Left colon (tissue), 2 donors: ENCODE results near the gene LYRM7. TPM values are rescaled to one million over a fixed set of nuclear protein-coding genes. Genes with fewer than 3 reads are reported as not detected.
"Not testable (repeated sequence)": the region's sequence is repeated elsewhere in the genome, so short reads cannot be mapped to it uniquely, and the experiment has no call there.

Experiments used
- ATAC-seq: fragments of 200-7000 bp; cut with Tn5 transposase; one replicate; pipeline ENCODE4 v1.9.1; 2020; ENCODE audit warnings: mild to moderate bottlenecking, moderate library complexity
- DNase-seq, 2 donors: peaks; one replicate each; pipeline ENCODE4 v3.0.0-alpha.2; 2020
- intact Hi-C, 2 donors: fragments of 100-400 bp; cut with DNase I in 1 of 2; cut with micrococcal nuclease in 1 of 2; formaldehyde crosslinking; loops; one replicate each; pipeline versions ENCODE4 v1.11.2 to v1.14.0; 2022; cut with DNase I, micrococcal nuclease
- total RNA-seq, 2 donors: library from RNA; stranded (reverse); fragmentation: NEBNext Ultra II Directional; extraction: Animal tissue kit (Norgen Biotek cat#: 25700); gene quantifications; one replicate each; pipeline ENCODE4 v1.2.1, GENCODE V29; 2021
- donor health status: DM: no; HTN: no; CAD: no.
- donor health status: DM: yes; HTN: yes; CAD: no.

Gene LYRM7
- total RNA-seq, 2 donors from 2014 or later, result 10.8 to 12.3 TPM

DNA sequence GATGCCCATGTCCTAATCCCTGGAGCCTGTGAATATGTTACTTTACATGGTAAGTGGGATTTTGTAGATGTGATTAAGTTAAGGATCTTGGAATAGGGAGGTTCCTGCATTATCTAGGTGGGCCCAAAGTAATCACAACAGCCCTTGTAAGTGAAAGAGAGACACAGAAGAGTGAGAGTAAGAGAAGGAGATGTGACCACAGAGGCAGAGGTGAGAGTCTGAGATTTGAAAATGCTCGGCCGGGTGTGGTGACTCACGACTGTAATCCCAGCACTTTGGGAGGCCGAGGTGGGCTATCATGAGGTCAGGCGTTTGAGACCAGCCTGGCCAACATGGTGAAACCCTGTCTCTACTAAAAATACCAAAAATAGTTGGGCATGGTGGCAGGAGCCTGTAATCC lies 3.1 kb upstream of the LYRM7 start:
- intact Hi-C loops, result loop anchor here in 1 of 2 donors (10.0 kb wide), 1 partner anchor 97 kb away; the partner anchor contains the start of gene CDC42SE2
- ATAC-seq (no peak), DNase-seq (no peak)

DNA sequence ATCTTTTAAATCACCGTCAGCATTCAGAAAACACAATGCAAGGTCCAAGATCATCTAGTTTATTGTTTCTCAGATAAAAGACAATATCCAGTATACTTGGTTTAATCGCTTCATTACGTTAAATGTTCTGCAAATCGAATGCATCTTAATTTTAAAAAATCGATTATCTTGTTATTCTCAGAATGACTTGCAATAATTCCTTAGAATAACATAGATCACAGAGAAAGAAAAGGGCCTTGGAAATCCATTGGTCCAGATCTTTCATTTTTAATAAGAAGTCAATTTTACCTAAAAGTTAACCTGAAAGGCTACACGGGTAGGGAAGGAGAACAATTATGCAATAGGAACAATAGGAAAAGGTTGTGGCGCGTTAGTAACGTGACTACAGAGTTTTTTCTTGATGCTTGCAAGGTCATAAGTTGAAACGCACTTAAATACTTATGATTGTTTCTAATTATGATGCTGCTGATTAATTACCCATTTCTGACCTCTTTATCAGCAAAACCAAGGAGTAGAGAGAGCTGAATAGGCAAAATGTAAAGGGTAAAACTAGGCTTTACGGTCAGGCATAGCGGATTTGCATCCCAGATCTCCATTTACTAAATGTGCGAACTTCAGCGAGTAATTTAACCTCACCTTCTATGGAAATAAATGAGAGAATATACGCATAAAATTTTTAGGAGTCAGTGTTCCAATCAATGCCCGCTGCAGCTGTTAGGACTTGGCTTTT lies 769 bp upstream of the LYRM7 start:
- ATAC-seq (no peak), DNase-seq (no peak)
- intact Hi-C loops, result loop anchor here in 1 of 2 donors (10.0 kb wide), 1 partner anchor 95 kb away; the partner anchor contains the start of gene CDC42SE2

DNA sequence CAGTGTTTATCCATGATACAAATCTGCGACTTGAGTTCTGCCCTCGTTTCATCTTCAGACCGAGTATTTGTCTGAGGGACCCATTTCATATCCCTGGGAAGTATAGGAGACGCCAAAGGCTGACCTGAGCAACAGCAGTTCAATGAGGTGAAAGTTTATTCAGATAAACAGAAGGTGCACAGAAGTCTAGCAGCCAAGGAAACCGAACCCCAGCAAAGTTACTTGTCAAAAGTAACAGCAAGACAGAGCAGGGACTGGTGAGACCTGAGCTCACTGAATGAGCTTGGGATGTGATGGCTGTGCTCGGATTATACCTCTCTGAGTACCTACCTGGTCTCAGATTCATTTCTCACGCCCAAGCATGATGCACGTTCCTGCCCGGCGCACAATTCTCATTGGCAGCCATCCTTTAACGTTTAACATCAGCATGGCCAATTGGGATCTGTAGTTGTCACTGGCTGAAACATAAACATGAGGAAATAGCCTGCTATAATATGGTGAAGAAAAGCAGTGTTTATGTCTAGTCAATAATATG lies 599 bp downstream of the LYRM7 start:
- DNase-seq, result peak; percentile 43 to 47
- ATAC-seq, result peak; percentile 50
- intact Hi-C loops, result no loop called here

DNA sequence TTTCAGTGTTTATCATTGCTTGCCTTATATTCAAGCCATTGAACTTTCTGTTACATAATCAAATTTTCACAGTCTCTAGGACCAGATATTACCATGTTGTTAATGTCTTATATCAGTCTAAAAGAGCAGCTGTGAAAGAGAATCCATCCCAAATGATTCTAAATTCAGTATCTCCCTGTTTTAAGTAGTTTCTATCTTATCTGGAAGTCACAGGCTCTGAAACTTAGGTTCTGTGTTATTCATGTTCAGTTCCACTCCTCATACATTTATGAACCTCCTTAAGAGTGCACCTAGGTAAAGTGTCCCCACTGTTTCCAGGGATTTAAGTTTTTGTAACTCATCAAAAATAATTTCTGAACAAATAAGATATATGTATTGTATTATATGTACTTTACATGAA lies 9.7 kb downstream of the LYRM7 start:
- intact Hi-C loops, result no loop called here
- DNase-seq (no peak), ATAC-seq (no peak)

- DNase-seq (no peak), ATAC-seq (no peak)
- intact Hi-C loops, result no loop called here
These were observed 12.1 kb downstream of the LYRM7 start for GRCh38 chr5:131182839-131183238.

DNA sequence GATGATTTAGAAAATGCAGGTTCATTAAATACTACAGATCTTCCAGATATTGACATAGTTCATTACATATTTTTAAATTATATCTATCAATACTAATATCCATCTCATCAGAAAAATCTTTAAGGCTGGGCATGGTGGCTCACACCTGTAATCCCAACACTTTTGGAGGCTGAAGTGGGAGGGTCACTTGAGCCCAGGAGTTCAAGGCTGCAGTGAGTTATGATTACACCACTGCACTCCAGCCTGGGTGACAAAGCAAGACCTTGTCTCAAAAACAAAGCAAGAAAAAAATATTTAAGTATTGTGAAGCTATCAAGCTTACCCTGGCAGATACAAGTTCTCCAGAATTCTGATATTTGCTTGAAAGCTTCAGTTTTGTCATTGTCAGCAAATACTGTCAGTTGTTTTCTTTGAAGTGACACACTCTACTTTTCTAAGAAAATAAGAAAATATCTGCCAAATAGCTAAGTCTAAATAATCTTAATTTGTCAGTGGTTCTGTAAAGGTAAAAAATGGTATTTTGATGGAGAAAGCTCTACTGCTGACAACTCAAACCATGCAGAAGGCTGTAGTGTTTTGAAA lies 14.9 kb downstream of the LYRM7 start:
- ATAC-seq (no peak), DNase-seq (no peak)
- intact Hi-C loops, result no loop called here

DNA sequence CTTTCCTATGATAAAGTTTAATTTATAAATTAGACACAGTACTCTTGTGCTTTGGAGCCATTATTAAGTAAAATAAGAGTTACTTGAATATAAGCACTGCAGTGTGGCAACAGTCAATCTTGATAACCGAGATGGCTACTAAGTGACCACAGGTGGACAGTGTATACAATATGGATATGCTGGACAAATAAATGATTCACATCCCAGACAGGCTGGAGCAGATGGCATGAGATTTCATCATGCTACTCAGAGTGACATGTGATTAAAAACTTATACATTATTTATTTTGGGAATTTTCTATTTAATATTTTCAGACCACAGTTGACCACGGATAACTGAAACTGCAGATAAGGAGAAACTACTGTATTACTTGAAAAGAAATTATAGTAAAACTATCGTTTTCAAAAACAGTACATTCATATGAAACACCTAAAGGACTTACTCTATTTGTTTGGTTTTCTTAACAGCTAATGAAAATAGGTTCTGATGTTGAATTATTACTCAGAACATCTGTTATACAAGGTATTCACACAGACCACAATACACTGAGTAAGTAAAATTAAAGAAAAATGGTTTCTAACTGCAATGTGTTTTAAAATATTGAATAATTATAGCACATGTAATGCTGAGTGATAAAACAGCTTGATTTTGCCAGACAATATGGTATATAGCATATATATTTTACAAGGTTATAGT lies 16.0 kb downstream of the LYRM7 start:
- ATAC-seq (no peak), DNase-seq (no peak)
- intact Hi-C loops, result no loop called here

DNA sequence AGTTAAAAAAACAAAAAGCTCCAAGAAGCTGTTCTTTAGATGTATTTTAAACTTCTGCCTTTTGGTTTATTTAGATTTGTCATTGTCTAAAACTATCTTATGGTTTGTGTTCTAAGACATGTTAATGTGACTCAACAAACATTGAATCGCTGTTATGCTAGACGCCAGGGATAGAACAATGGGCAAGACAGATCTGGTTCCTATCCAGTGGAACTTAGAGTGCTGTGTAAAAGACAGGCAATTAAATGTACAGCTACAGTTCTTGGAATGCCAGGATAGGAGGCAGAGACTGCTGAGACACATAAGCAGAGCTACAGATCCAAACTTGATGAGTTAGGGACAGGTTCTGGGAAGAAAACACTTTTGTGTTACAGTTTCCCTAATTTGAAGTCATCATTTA lies 22.4 kb downstream of the LYRM7 start:
- intact Hi-C loops, result no loop called here
- ATAC-seq (peak; percentile 74), DNase-seq (no peak)

- peak; percentile 61 for ATAC-seq
- DNase-seq, intact Hi-C loops: not testable (repeated sequence)
These were observed 23.2 kb downstream of the LYRM7 start for GRCh38 chr5:131193897-131194296.

DNA sequence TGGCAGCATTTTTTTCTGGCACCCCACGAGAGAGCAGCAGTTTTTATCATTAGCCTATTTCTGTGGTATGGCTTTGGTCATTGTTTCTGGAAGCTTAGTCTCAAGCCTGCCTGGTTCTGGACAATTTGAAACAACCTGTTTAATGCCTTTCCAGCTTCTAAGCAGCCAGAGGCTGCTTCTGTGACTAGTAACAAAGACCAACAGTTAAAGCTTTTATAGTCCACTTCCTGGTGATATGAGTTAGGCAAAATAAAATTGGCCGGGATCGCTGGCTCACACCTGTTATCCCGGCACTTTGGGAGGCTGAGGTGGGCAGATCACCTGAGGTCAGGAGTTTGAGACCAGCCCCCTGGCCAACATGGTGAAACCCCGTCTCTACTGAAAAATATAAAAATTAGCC lies 24.0 kb downstream of the LYRM7 start:
- intact Hi-C loops, result no loop called here
- ATAC-seq (peak; percentile 82), DNase-seq (peak in 1 of 2 donors; percentile 20)

- no peak for ATAC-seq
- intact Hi-C loops, result no loop called here
These were observed 25.0 kb downstream of the LYRM7 start for GRCh38 chr5:131195696-131196095.

GRCh38 chr5:131196331-131196730 lies 25.6 kb downstream of the LYRM7 start:
- intact Hi-C loops, result no loop called here
- ATAC-seq (no peak), DNase-seq (no peak)

More at GRCh38 chr5:131195696-131196095, 25.0 kb downstream of the LYRM7 start:
- no peak for DNase-seq

DNA sequence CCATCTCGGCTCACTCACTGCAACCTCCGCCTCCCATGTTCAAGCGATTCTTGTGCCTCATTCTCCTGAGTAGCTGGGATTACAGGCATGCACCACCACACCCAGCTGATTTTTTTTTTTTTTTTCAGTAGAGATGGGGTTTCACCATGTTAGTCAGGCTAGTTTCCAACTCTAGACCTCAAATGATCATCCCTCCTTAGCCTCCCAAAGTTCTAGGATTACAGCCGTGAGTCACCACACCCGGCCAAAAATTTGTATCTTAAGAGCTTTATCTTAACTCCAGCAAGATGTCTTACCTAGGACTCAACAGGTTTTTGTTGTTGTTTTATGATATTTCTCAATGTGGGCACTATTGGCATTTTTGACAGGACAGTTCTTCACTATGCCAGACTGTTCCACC lies 27.9 kb downstream of the LYRM7 start:
- DNase-seq (no peak), ATAC-seq (no peak)
- intact Hi-C loops, result no loop called here

GRCh38 chr5:131200560-131200959 lies 29.8 kb downstream of the LYRM7 start:
- intact Hi-C loops, result no loop called here
- no peak for ATAC-seq
- DNase-seq, result no peak

DNA sequence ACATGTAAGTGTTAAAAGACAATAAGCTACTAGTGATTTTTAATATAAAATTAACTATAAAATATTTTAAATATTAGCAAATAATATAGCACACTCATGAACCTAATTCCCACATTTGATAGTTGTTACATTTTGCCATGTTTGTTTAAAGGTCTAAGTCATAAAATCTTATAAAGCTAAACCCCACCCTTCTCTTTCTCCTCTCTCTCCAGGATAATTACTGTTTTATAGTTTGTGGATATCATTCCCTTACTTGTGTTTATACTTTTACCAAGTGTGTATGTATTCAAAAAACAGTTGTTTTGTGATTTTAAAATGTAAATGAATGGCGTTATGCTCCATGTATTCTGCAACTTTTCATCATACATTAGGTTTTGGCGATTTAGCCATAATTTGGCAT lies 34.2 kb downstream of the LYRM7 start:
- intact Hi-C loops, result no loop called here
- DNase-seq (no peak), ATAC-seq (peak; percentile 74)

GRCh38 chr5:131206061-131206460 lies 35.3 kb downstream of the LYRM7 start:
- DNase-seq (no peak), ATAC-seq (peak; percentile 82)

GRCh38 chr5:131206772-131207171 lies 36.0 kb downstream of the LYRM7 start:
- ATAC-seq (peak; percentile 46), DNase-seq (no peak)
- intact Hi-C loops, result no loop called here

More at GRCh38 chr5:131206061-131206460, 35.3 kb downstream of the LYRM7 start:
- intact Hi-C loops, result no loop called here

- DNase-seq (no peak), ATAC-seq (no peak)
- intact Hi-C loops, result no loop called here
These were observed 38.4 kb downstream of the LYRM7 start for GRCh38 chr5:131209175-131209505.

GRCh38 chr5:131209506-131210150 lies 38.9 kb downstream of the LYRM7 start:
- intact Hi-C loops, result no loop called here
- DNase-seq (peak in 1 of 2 donors; percentile 35), ATAC-seq (peak; percentile 28)
